Measurements from ENCODE around the gene RIOK3.

Gene RIOK3

DNA sequence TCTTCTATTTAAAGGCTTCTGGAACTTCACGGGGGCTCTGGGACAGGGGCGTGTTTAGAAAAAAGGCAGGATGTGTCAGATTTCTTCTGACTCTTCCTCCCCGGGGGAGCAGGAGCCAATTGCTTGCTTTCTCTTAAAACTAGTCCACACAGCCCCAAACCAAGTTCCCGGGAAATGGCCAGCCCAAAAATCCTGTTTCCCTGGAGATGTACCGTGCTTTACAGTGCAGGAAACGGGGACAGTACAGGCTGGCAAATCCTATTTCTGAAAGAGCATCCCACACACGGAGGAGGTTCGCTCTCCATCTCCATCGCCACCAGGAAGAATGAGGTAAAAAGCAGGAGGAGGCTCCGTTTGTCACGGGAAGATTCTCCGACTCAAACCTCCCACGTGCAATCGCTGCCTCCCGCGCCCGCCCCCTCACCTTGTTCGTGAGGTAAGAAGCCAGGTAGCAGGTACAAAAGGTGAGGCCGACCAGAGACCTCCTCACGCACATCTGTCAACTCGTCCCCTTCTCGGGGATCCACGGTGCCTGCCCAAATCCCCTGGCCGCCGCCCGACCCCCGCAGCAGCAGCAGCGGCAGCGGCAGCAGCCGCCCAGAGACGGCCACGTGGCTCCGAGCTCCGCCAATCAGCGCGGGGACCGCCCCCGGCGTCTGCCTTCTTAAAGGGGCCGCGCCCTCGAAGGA, 15.6 kb upstream of the RIOK3 start:
- peak; percentile 25 for DNase-seq (ENCODE audit: extremely low read depth, low read depth)

DNA sequence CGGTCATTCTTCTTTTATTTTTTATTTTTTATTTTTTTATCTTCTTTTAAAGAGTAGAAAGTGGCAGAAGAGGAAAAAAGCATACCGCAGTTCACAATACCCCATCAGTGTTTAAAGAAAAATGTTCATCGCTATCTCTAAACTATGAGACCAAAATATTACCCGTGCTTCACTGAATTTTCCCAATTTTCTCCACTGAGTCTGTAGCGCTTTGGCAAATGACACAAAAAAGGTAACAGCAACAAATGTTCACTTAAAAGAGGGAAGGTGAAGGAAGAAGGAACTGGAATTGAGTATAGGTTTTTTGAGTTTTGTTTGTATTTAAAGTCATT, 15.1 kb upstream of the RIOK3 start:
- peak overlapping the region; percentile 60 for H3K4me3 ChIP-seq (replicated peaks; ENCODE audit: low read depth, low read length)
- TF ChIP-seq, protein P1, sequence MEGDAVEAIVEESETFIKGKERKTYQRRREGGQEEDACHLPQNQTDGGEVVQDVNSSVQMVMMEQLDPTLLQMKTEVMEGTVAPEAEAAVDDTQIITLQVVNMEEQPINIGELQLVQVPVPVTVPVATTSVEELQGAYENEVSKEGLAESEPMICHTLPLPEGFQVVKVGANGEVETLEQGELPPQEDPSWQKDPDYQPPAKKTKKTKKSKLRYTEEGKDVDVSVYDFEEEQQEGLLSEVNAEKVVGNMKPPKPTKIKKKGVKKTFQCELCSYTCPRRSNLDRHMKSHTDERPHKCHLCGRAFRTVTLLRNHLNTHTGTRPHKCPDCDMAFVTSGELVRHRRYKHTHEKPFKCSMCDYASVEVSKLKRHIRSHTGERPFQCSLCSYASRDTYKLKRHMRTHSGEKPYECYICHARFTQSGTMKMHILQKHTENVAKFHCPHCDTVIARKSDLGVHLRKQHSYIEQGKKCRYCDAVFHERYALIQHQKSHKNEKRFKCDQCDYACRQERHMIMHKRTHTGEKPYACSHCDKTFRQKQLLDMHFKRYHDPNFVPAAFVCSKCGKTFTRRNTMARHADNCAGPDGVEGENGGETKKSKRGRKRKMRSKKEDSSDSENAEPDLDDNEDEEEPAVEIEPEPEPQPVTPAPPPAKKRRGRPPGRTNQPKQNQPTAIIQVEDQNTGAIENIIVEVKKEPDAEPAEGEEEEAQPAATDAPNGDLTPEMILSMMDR (IDR thresholded peaks at IDR 0.05; ENCODE audit: low read depth, low read length, missing control alignments): no peak
- DNase-seq (ENCODE audit: extremely low read depth, low read depth): no peak

More for the DNA sequence above, 15.6 kb upstream of the RIOK3 start:
- TF ChIP-seq, protein P1 (IDR thresholded peaks at IDR 0.05; ENCODE audit: low read depth, low read length, missing control alignments): no peak
- peak overlapping the region; percentile 60 for H3K4me3 ChIP-seq (replicated peaks; ENCODE audit: low read depth, low read length)

DNA sequence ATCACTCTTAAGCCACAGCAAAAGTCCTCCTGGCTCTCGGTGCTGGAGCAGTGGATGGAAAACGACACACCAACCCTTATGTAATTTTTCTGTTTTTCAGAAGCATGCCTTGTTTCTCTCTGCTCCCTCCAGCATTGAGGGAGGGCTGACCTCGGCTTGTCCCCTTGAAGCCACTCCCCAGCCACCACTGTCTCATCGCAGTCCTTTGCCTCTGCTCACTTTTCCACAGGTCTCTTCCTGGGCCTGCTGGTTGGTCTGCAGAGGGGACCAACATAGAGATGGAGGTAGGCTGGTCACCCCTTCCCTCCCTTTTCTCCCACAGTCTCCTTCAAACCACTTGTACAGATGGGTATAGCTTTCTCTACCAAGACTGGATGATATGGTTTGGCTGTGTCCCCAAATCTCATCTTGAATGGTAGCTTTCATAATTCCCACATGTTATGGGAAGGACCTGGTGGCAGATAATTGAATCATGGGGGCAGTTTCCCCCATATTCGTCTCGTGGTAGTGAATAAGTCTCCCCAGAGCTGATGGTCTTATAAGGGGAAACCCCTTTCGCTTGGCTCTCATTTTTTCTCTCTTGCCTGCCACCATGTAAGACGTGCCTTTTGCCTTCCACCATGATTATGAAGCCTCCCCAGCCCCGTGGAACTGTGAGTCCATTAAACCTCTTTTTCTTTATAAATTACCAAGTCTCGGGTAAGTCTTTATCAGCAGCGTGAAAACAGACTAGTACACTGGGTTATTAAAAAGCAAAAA, 14.3 kb upstream of the RIOK3 start:
- H3K4me3 ChIP-seq (replicated peaks; ENCODE audit: low read depth, low read length): no peak overlapping the region
- no peak for DNase-seq (ENCODE audit: extremely low read depth, low read depth)
- TF ChIP-seq, protein P1 (IDR thresholded peaks at IDR 0.05; ENCODE audit: low read depth, low read length, missing control alignments): no peak

DNA sequence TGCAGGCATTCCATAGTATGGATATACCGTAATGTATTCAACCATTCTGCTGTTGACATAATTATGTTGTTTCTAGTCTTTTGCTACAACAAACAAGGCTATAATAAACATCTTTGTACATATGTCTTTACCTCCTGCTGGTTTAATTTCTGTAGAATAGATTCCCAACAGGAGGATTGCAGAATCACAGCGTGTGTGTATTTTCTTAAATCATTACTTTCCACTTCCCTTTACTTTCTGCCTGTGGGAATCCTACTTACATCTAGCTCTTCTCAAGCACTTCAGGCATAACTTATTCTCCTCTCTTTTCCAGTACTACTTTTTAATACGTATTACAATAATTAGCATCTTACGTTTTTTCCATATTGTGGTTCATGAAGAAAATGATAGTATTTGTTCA, 13.0 kb upstream of the RIOK3 start:
- TF ChIP-seq, protein P1 (IDR thresholded peaks at IDR 0.05; ENCODE audit: low read depth, low read length, missing control alignments): no peak

DNA sequence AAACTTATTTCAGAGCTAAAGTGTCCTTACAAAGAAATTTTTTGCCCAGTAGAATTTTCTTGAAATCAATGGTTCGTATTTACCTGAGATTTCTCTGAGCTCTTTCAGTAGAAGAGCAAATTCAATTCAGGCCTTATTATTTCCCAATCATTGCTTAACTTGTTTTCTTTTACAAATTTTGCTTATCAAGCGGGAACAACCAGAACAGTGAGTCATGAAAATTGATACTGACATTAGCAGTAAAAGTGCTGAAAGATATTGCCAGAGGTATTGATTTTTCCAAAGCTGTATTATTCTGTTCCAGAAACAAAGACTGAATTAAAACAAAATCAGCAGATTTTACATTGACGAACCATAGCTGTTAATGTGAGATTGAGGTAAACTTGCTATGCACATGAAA, 10.1 kb upstream of the RIOK3 start:
- DNase-seq (ENCODE audit: extremely low read depth, low read depth): no peak
- TF ChIP-seq, protein P1 (IDR thresholded peaks at IDR 0.05; ENCODE audit: low read depth, low read length, missing control alignments): no peak
- no peak overlapping the region for H3K4me3 ChIP-seq (replicated peaks; ENCODE audit: low read depth, low read length)

More for the DNA sequence above, 13.0 kb upstream of the RIOK3 start:
- H3K4me3 ChIP-seq (replicated peaks; ENCODE audit: low read depth, low read length): no peak overlapping the region
- DNase-seq (ENCODE audit: extremely low read depth, low read depth): no peak

DNA sequence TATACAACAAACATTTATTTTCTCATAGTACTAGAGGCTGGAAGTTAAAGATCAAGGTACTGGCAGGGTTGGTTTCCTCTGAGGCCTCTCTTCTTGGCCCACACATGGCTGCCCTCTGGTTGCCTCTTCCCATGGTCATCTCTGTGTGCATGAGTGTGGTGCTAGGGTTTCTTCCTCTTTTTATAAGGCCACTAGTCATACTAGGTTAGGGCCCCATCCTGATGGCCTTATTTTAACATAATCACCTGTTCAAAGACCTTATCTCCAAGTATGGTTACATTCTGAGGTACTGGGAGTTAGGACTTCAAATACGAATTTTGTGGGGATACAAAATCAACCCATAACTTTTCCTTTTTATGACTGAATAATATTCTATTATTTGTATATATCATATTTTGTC, 4.8 kb upstream of the RIOK3 start:
- TF ChIP-seq, protein P1 (IDR thresholded peaks at IDR 0.05; ENCODE audit: low read depth, low read length, missing control alignments): no peak
- DNase-seq (ENCODE audit: extremely low read depth, low read depth): no peak
- H3K4me3 ChIP-seq (replicated peaks; ENCODE audit: low read depth, low read length): no peak overlapping the region

Data from HFF-Myc (cell line).